ENCODE results near the gene ZNF536.

GRCh38 chr19:30543243-30543945 lies 171.2 kb downstream of the ZNF536 start:
- no peak for TF ChIP-seq EZH2 (IDR thresholded peaks at IDR 0.05; ENCODE audit: insufficient read depth, low read length)
- TF ChIP-seq, protein P1, sequence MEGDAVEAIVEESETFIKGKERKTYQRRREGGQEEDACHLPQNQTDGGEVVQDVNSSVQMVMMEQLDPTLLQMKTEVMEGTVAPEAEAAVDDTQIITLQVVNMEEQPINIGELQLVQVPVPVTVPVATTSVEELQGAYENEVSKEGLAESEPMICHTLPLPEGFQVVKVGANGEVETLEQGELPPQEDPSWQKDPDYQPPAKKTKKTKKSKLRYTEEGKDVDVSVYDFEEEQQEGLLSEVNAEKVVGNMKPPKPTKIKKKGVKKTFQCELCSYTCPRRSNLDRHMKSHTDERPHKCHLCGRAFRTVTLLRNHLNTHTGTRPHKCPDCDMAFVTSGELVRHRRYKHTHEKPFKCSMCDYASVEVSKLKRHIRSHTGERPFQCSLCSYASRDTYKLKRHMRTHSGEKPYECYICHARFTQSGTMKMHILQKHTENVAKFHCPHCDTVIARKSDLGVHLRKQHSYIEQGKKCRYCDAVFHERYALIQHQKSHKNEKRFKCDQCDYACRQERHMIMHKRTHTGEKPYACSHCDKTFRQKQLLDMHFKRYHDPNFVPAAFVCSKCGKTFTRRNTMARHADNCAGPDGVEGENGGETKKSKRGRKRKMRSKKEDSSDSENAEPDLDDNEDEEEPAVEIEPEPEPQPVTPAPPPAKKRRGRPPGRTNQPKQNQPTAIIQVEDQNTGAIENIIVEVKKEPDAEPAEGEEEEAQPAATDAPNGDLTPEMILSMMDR (IDR thresholded peaks at IDR 0.05; ENCODE audit: insufficient read depth, low read depth, low read length): no peak

Data from astrocyte (in vitro differentiated cells and primary cell).